ENCODE data around the gene WNK1. TPM values are rescaled to one million over a fixed set of nuclear protein-coding genes. Genes with fewer than 3 reads are reported as not detected.

WNK1 gene
- total and polyA plus RNA-seq, 2 donors (not counting 3 experiments of a cell fraction or from before 2014, with no cell fraction given), result 46.3 to 108 TPM

DNA sequence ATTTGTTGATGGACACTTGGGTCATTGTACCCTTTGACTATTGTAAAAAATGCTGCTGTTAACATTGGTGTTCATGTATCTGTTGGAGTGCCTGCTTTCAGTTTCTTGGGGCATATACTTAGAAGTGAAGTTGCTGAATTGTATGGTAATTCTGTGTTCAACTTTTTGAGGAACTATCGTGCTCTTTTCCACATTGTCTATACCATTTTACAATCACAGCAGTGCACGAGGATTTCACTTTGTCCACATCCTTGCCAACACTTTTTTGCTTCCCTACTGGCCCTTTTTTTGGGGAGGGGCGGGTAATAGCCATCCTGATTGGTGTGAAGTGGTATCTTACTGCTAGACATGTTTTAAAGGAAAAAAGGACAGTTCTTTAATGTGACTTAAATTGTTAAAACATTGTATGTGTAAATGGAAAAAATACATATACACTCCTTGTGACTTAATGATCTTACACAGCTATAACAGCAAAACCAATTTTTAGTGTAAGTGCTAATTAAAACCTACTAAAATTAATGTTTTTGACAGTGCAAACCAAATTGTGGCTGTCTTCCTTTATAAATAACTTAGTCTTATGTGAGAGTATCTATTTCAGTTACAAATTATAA is 52.7 kb downstream of the WNK1 start:
- Histone ChIP-seq H3K4me1 (ENCODE audit: control insufficient read depth, extremely low read depth, insufficient read depth, low read length) (peaks cover 12% of the 10 kb centered on the region), H2AFZ (ENCODE audit: low read depth, low read length) (no peak overlapping the region), H3K9me3 (replicated peaks; ENCODE audit: control insufficient read depth, insufficient read depth, low read length) (no peaks in the 10 kb centered on the region), H3K9ac (replicated peaks; ENCODE audit: extremely low read depth, insufficient read depth, low read length) (no peak overlapping the region), H3K4me3 (replicated peaks in 1 of 3; ENCODE audit: insufficient read depth in 1 of 3, low read depth in 1 of 3, low read length in 3 of 3) (no peak overlapping the region), H3K27ac (ENCODE audit: insufficient read depth, low read depth, low read length) (no peak overlapping the region), H3K9me1 (replicated peaks; ENCODE audit: control insufficient read depth, extremely low read depth, insufficient read depth, low read length) (no peaks in the 10 kb centered on the region), H3K27me3 (ENCODE audit: control insufficient read depth in 2 of 2, insufficient read depth in 2 of 2, low read length in 2 of 2) (no peaks in the 10 kb centered on the region), H4K20me1 (replicated peaks; ENCODE audit: control insufficient read depth, extremely low read depth, insufficient read depth, low read length) (peaks cover 13% of the 10 kb centered on the region), H3K4me2 (ENCODE audit: insufficient read depth, low read length) (no peak overlapping the region), H3K36me3 (ENCODE audit: control insufficient read depth in 2 of 2, extremely low read depth in 1 of 2, insufficient read depth in 2 of 2, low read length in 2 of 2) (no peaks in the 10 kb centered on the region), H3K79me2 (ENCODE audit: control insufficient read depth, insufficient read depth, low read length) (peaks cover 86% of the 10 kb centered on the region)
- no TSS peak for BruUV-seq (replicated peaks)
- no peak for TF ChIP-seq EZH2 (IDR thresholded peaks at IDR 0.05; ENCODE audit: borderline replicate concordance, low read depth, low read length, severe bottlenecking)
- no peak for TF ChIP-seq POLR2A (IDR thresholded peaks at IDR 0.05; ENCODE audit: low read depth, low read length)
- TF ChIP-seq FOS (IDR thresholded peaks at IDR 0.05; ENCODE audit: borderline replicate concordance, insufficient read depth, low read length), result no peak
- no peak for TF ChIP-seq POLR2AphosphoS5 (IDR thresholded peaks at IDR 0.05; ENCODE audit: insufficient read depth, low read depth, low read length)
- TF ChIP-seq, protein P1, sequence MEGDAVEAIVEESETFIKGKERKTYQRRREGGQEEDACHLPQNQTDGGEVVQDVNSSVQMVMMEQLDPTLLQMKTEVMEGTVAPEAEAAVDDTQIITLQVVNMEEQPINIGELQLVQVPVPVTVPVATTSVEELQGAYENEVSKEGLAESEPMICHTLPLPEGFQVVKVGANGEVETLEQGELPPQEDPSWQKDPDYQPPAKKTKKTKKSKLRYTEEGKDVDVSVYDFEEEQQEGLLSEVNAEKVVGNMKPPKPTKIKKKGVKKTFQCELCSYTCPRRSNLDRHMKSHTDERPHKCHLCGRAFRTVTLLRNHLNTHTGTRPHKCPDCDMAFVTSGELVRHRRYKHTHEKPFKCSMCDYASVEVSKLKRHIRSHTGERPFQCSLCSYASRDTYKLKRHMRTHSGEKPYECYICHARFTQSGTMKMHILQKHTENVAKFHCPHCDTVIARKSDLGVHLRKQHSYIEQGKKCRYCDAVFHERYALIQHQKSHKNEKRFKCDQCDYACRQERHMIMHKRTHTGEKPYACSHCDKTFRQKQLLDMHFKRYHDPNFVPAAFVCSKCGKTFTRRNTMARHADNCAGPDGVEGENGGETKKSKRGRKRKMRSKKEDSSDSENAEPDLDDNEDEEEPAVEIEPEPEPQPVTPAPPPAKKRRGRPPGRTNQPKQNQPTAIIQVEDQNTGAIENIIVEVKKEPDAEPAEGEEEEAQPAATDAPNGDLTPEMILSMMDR (IDR thresholded peaks at IDR 0.05; ENCODE audit: extremely low read depth in 1 of 2, insufficient read depth in 1 of 2, low read depth in 1 of 2, low read length in 2 of 2), result no peak
- no peak for TF ChIP-seq MYC (IDR thresholded peaks at IDR 0.05; ENCODE audit: low read depth, low read length)
- TF ChIP-seq JUN (IDR thresholded peaks at IDR 0.05; ENCODE audit: borderline replicate concordance, insufficient read depth, insufficient read length, low read depth), result no peak
- no peak for TF ChIP-seq GATA2 (IDR thresholded peaks at IDR 0.05; ENCODE audit: insufficient read depth, insufficient read length, low read depth, low read length)
- no peak for TF ChIP-seq MAX (IDR thresholded peaks at IDR 0.05; ENCODE audit: insufficient read depth, insufficient read length)
- POLR2A ChIA-PET, result no interaction called here
- DNase-seq (ENCODE audit: low read depth, low spot score), result no peak
- dilution Hi-C loops (cut with MboI; ENCODE audit: extremely low pct_ligation_motif_present, low sequenced_read_pairs) (no loop called here), intact Hi-C loops (cut with micrococcal nuclease) (no loop called here)
- no peak for FAIRE-seq
- CTCF ChIA-PET, result interaction anchor here (1.5 kb wide), 1 partner anchor 50 kb away, joined by 5 read pairs; no protein-coding TSS in a partner anchor

All from endothelial cell of umbilical vein (primary cell).